HepG2 (cell line): Measurements from ENCODE around the gene CEACAM18. TPM values are rescaled to one million over a fixed set of nuclear protein-coding genes. Genes with fewer than 3 reads are reported as not detected.

ENCODE experiments used
- ATAC-seq: fragments of 200-7000 bp; cut with Tn5 transposase; 3 replicates; pipeline ENCODE4 v1.9.1; 2020; ENCODE audit warnings: mild to moderate bottlenecking, moderate library complexity
- BruUV-seq: library from RNA; stranded (reverse); fragments of 400-500 nt; replicated peaks from 2 replicates; lab custom pipeline; 2021; lab: Mats Ljungman, UMichigan
- CTCF ChIA-PET: fragments of 300-600 bp; formaldehyde crosslinking; extraction: SDS; loops from one replicate; lab custom pipeline; 2021; ENCODE audit warnings: low total read pairs, inconsistent platforms, low intra/inter-chr PET ratio; lab: Yijun Ruan, JAX
- POLR2A ChIA-PET: fragments of 350-600 bp; sonication (Branson Sonifier 250); formaldehyde crosslinking; loops from one replicate; lab custom pipeline; 2020; ENCODE audit warnings: antibody characterized with exemption, inconsistent platforms; lab: Yijun Ruan, JAX
- DNase-seq: peaks from one replicate; pipeline ENCODE4 v3.0.0-alpha.2; 2015; ENCODE audit warnings: low spot score
- FAIRE-seq: peaks from 3 replicates; lab custom pipeline; 2011; peaks lifted over from hg19 to GRCh38; lab: Jason Lieb, UNC
- H2AFZ ChIP-seq: one replicate; pipeline ENCODE4 v1.6.1; 2011; ENCODE audit warnings: low read length, inconsistent platforms
- H3K27ac ChIP-seq: fragments of 300-600 bp; 3 replicates; pipeline ENCODE4 v1.8.0; 2011; ENCODE audit warnings: mixed run types, mild to moderate bottlenecking, mixed read lengths, low read length, inconsistent platforms; ENCODE audit not compliant: insufficient read depth; ENCODE audit errors: extremely low read length
- H3K27me3 ChIP-seq, 2 experiments: fragments of 200-600 bp in 1 of 2; 2 replicates in 1 of 2; 3 replicates in 1 of 2; pipeline versions ENCODE4 v1.6.0 to v1.8.0; 2011; ENCODE audit warnings: low read length in 2 of 2, mild to moderate bottlenecking in 2 of 2, moderate library complexity in 2 of 2, inconsistent platforms in 1 of 2; ENCODE audit not compliant: insufficient read depth in 2 of 2, control insufficient read depth in 1 of 2
- H3K36me3 ChIP-seq, 2 experiments: fragments of 200-600 bp in 1 of 2; replicated peaks in 1 of 2; 2 replicates in 1 of 2; 3 replicates in 1 of 2; pipeline versions ENCODE4 v1.5.1 to v1.8.0; 2011; ENCODE audit warnings: low read length in 2 of 2, inconsistent platforms in 1 of 2; ENCODE audit not compliant: insufficient read depth in 2 of 2, control insufficient read depth in 1 of 2
- H3K4me1 ChIP-seq: 2 replicates; pipeline ENCODE4 v1.5.1; 2012; ENCODE audit warnings: low read length, inconsistent platforms; ENCODE audit not compliant: insufficient read depth
- H3K4me2 ChIP-seq: 2 replicates; pipeline ENCODE4 v1.6.0; 2011; ENCODE audit warnings: low read depth, low read length, inconsistent platforms
- H3K4me3 ChIP-seq, 3 experiments: fragments of 200-600 bp in 1 of 3; sonication (generic), shearing (Covaris generic) in 1 of 3; replicated peaks in 1 of 3; 2 replicates each; pipeline ENCODE4 v1.5.1; 2011 to 2016; ENCODE audit warnings: low read length in 3 of 3, inconsistent platforms in 2 of 3, low read depth in 2 of 3, mild to moderate bottlenecking in 2 of 3, control low read depth in 1 of 3, mixed read lengths in 1 of 3; ENCODE audit not compliant: insufficient read depth in 1 of 3
- H3K79me2 ChIP-seq: one replicate; pipeline ENCODE4 v1.6.1; 2011; ENCODE audit warnings: low read length, inconsistent platforms; ENCODE audit not compliant: insufficient read depth
- H3K9ac ChIP-seq: 2 replicates; pipeline ENCODE4 v1.6.0; 2011; ENCODE audit warnings: mild to moderate bottlenecking, low read depth, low read length, inconsistent platforms; ENCODE audit not compliant: insufficient read depth
- H3K9me3 ChIP-seq: 2 replicates; pipeline ENCODE4 v1.5.1; 2012; ENCODE audit warnings: mild to moderate bottlenecking, low read length
- H4K20me1 ChIP-seq: 2 replicates; pipeline ENCODE4 v1.6.0; 2011; ENCODE audit warnings: inconsistent platforms, mild to moderate bottlenecking, low read length, moderate library complexity; ENCODE audit not compliant: insufficient read depth
- ELF1 ChIP-seq: sonication (generic); formaldehyde crosslinking; IDR thresholded peaks from 2 replicates; pipeline ENCODE4 v1.4.0; 2020; ENCODE audit warnings: missing genetic modification reagents
- ZBTB3 ChIP-seq: sonication (generic); formaldehyde crosslinking; IDR thresholded peaks from 2 replicates; pipeline ENCODE4 v1.4.0; 2020; ENCODE audit warnings: low read depth, mild to moderate bottlenecking, moderate library complexity, missing genetic modification reagents, borderline replicate concordance
- ZNF335 ChIP-seq: sonication (generic); formaldehyde crosslinking; IDR thresholded peaks from 2 replicates; pipeline ENCODE4 v1.4.0; 2020; ENCODE audit warnings: missing genetic modification reagents
- WGBS: methylation state at CpG from one replicate; pipeline ENCODE4 v1.1.6; 2017; ENCODE audit warnings: low lambda C conversion rate; 5-methylcytosine and 5-hydroxymethylcytosine counted together
- in situ Hi-C: cut with HindIII; loops from 2 replicates; pipeline ENCODE4 v1.10.0; 2017; ENCODE audit warnings: low pct_unique_long_range_greater_than_20kb; ENCODE audit not compliant: extremely low pct_ligation_motif_present
- intact Hi-C: fragments of 100-400 bp; cut with micrococcal nuclease; formaldehyde crosslinking; loops from one replicate; pipeline ENCODE4 v1.10.0; 2022; ENCODE audit not compliant: unreplicated experiment
- polyA plus RNA-seq, 8 experiments: library from polyadenylated mRNA; depleted of rRNA in 3 of 8; stranded (reverse) in 7 of 8; unstranded in 1 of 8; fragments of >200 nt; fragmentation: Illumina TruSeq in 4 of 8; extraction: Trizol in 4 of 8; gene quantifications; 2 replicates each; pipeline versions ENCODE4 v1.2.1 to v1.2.3, GENCODE V29; 2011 to 2016; ENCODE audit warnings: low read depth in 4 of 8, missing spikeins in 1 of 8, mixed read lengths in 1 of 8; ENCODE audit not compliant: insufficient read depth in 1 of 8
- total RNA-seq, 5 experiments: library from RNA; depleted of rRNA; stranded (reverse); fragments of >200 nt; fragmentation: Illumina TruSeq; extraction: Trizol; gene quantifications; 2 replicates each; pipeline ENCODE4 v1.2.3, GENCODE V29; 2016; ENCODE audit warnings: low read depth in 1 of 5

The CEACAM18 gene
- total and polyA plus RNA-seq, 2 of the 13 experiments (the other 11 are each of a cell fraction or from before 2014, with no cell fraction given) = not detected

GRCh38 chr19:51450730-51451307 is 27.5 kb upstream of the CEACAM18 start:
- H3K9ac ChIP-seq = no peak overlapping the region
- no peaks in the 10 kb centered on the region for H3K4me1 ChIP-seq
- no peaks in the 10 kb centered on the region for H3K9me3 ChIP-seq
- no peaks in the 10 kb centered on the region for H3K36me3 ChIP-seq
- no peak overlapping the region for H3K4me3 ChIP-seq
- no peak overlapping the region for H3K27ac ChIP-seq
- ChIA-PET POLR2A (no interaction called here), CTCF (no interaction called here)
- H2AFZ ChIP-seq = no peak overlapping the region
- H3K27me3 ChIP-seq = peaks cover 4 to 20% of the 10 kb centered on the region in 2 experiments; a peak in 4 of 5 replicates
- no peaks in the 10 kb centered on the region for H4K20me1 ChIP-seq
- no peak for ATAC-seq
- no peak for DNase-seq
- FAIRE-seq = no peak
- H3K79me2 ChIP-seq = no peaks in the 10 kb centered on the region
- BruUV-seq = no TSS peak
- in situ Hi-C loops (no loop called here), intact Hi-C loops (no loop called here)
- no peak for TF ChIP-seq ELF1
- 11% methylated on average over 5 of the region's 5 CpGs for WGBS
- H3K4me2 ChIP-seq = no peak overlapping the region

DNA sequence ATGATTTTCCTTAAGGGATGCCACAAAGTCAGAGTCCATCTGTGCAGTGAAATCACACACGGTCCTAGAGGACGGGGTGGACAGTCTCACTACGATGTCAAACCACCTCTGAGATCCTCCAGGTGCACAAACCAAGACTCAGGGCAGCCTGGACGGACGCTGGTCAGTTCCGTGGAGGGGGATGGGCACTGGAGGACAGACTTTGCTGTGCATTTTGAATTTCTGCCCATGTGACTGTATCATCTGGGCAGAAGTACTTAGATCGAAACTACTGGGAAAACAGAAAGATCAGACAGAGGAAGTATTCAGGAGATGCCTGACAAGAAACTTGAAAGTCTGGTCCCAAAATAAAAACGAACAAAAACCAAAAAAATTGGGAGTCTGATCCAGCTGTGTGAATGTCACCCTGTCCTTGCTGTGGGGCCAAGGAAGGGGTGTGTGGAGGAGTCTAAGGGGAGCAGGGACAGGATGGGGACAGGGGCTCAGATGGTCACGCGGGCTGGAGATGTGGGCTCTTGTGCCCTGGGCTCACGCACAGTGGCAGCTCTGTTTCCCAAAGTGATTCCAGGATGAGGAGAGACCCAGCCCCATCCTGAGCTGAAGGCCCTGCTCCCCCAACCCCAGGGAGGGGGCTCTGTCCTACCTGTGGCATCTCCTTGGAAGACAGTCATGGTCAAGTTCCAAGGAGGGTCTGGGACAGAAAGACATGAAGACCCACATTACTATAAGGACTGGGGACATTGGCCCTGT is 21.6 kb upstream of the CEACAM18 start:
- no TSS peak for BruUV-seq
- H3K4me2 ChIP-seq = no peak overlapping the region
- POLR2A ChIA-PET = no interaction called here
- H3K79me2 ChIP-seq = no peaks in the 10 kb centered on the region
- peaks cover 15% of the 10 kb centered on the region; the same call in 1 of the 2 replicates for H3K4me1 ChIP-seq
- H3K9me3 ChIP-seq = no peaks in the 10 kb centered on the region
- peaks cover 4 to 42% of the 10 kb centered on the region in 2 experiments; a peak in 4 of 5 replicates for H3K27me3 ChIP-seq
- no peaks in the 10 kb centered on the region for H4K20me1 ChIP-seq
- ATAC-seq (no peak), DNase-seq (no peak), FAIRE-seq (no peak)
- H3K9ac ChIP-seq = no peak overlapping the region
- no peak overlapping the region for H3K4me3 ChIP-seq
- no peaks in the 10 kb centered on the region for H3K36me3 ChIP-seq
- in situ Hi-C loops (no loop called here), intact Hi-C loops (no loop called here)
- 2% methylated on average over 8 of the region's 11 CpGs for WGBS
- no peak overlapping the region for H3K27ac ChIP-seq
- H2AFZ ChIP-seq = no peak overlapping the region
- CTCF ChIA-PET = no interaction called here
- no peak for TF ChIP-seq ZNF335 (CRISPR knock-in tag)
- no peak for TF ChIP-seq ZBTB3
